NCI-H2081 (cell line): ENCODE results near the gene DUT.

ENCODE experiments used
- DNase-seq, 2 experiments: peaks; one replicate each; lab custom pipeline; 2025; lab: John Stamatoyannopoulos, UW

The DUT gene

GRCh38 chr15:48371550-48371949 is 40.3 kb downstream of the DUT start:
- DNase-seq: no peak

DNA sequence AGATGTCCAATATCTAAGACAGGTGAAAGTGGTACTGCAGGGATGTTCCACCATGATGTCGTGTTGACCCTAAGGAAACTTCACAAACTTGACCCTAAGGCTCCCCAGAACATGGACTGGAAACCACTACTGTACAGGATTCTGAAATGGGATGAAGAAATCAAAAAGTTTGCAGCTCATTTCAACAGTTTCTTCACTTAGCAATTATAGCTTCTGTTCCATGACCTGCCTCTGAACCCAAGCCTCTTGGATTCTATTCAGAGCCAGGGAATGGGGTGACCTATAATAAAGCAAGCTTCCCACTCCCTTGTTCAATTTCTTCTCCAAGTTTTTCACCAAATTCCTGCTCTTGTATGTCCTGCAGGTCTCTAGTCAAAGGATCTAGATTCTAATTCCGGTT is 40.7 kb downstream of the DUT start:
- no peak for DNase-seq

- no peak for DNase-seq
Measured at GRCh38 chr15:48373821-48374451, 42.7 kb downstream of the DUT start.

- DNase-seq: no peak
Measured at GRCh38 chr15:48374472-48374871, 43.2 kb downstream of the DUT start.

DNA sequence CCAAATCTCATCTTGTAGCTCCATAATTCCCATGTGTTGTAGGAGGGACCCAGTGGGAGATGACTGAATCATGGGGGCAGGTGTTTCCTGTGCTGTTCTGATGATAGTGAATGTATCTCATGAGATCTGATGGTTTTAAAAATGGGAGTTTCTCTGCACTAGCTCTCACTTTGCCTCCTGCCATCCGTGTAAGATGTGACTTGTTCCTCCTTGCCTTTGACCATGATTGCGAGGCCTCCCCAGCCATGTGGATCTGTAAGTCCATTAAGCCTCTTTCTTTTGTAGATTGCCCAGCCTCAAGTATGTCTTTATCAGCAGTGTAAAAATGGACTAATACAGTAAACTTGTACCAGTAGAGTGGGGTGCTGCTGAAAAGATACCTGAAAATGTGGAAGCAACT is 44.5 kb downstream of the DUT start:
- DNase-seq: no peak

DNA sequence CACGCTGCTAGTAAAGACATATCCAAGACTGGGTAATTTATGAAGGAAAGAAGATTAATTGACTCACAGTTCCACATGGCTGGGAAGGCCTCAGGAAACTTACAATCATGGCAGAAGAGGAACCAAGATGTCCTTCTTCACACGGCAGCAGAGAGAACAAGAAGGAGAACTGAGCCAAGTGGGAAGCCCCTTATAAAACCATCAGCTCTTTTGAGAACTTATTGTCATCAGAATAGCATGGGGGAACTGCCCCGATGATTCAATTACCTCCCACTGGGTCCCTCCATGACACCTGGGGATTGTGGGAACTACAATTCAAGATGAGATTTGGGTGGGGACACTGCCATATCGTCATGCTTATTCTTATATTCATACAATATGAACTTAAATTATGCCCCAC is 49.0 kb downstream of the DUT start:
- DNase-seq: no peak

DNA sequence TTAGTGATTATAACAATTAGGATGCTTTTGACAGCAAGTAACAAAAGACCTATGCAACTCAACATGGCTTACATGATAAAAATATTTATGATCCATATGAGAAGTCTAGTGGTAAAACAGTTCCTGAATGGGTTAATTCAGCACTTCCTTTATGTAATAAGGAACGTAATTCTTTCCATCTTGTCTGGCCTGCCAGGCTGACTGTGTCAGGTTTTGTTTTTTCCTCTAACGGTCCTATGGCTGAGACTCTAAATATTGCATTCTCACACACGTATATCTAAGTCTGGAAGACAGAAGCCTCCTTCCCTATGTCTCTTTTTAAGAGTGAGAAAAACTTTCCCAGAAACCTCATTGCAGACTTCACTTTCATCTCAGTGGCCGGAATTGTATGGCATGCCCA is 50.6 kb downstream of the DUT start:
- no peak for DNase-seq

GRCh38 chr15:48383031-48383430 is 51.8 kb downstream of the DUT start:
- no peak for DNase-seq

GRCh38 chr15:48384616-48385015 is 53.4 kb downstream of the DUT start:
- no peak for DNase-seq

- no peak for DNase-seq
Measured at GRCh38 chr15:48385031-48385830, 54.0 kb downstream of the DUT start.

DNA sequence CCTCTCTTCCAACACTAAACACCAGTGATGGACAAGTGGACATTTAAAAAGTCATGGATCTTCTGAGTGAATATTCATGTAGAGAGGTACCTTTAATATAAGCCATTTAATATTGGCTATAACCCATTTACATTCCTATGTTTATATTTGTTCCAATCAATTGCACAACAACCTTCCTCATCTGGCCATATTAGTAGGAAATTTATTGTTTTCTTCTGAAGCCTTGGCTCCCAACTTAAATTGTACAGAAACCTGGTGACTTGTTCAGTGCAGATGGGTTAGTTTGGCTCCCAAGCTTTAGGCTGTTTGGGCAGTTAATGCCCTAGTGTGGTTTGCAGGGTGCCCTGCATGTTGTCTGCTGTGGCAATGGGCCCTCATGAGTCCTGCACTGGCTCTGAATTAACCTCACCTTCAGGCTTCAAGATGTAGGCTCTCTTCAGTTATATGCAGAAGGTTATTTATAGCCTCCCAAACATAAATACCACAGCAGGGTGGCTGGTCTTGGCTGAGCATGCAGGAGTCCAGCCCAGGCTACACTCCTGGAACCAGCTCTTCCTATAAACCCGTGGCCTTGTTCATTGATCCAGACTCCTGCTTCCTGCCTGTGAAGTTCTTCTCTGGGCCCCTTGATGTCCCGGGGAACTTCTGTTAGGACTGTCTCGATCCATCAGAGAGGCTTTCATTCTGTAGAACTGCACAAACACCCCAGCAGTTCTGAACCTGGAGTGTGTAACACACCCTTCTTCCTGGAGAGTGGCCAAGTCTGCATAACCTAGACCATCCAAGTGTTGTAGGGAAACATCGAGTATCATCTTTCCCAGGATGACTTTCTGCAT is 57.0 kb downstream of the DUT start:
- no peak for DNase-seq

DNA sequence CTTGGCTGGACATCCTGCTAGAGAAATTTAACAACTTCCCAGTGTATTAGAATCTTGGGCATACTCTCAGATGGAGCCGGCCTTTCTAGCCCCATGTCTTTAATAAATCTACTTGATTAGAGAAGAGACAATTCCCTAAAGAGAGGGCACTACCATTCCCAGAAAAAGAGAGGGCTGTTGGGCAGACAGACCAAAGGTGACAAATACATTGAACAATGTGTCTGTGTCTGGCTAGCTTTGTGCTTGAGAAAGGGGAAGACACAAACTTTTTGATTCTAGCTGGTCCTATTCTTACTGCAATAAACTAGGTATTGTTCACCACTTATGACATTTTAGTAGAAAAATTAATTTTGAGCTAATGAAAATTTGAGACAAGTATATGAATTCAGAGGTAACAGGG is 57.7 kb downstream of the DUT start:
- DNase-seq: no peak

DNA sequence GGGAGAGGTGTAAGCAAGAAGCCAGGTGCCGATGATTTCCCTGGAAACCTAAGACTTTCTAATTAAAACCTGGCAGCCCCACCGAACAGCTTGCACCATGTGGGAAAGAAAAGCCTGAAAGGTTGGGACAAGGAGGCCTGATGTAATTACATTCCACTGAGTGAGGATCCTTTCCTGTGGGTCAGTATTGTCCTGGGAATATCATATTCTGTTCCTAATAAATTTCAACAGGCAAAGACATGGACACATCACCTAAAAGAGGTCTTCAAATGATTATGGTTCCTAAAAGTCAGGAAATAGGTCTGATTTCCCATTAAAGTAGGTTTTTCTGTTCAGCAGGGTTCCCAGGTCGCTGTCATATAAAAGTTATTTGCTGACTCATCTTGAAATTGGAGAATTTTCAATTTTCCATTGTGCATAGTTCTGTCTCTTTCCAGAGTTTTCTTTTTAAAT is 58.5 kb downstream of the DUT start:
- DNase-seq: no peak

GRCh38 chr15:48391950-48392349 is 60.7 kb downstream of the DUT start:
- no peak for DNase-seq

- DNase-seq: no peak
Measured at GRCh38 chr15:48392356-48392755, 61.1 kb downstream of the DUT start.
